ENCODE results near the gene NHSL2. TPM values are rescaled to one million over a fixed set of nuclear protein-coding genes. Genes with fewer than 3 reads are reported as not detected.

Gene NHSL2
- total RNA-seq, 1 donor from 2014 or later, result not detected

- H3K4me3 ChIP-seq (ENCODE audit: low read depth, low read length), result no peak overlapping the region
- TF ChIP-seq, protein P1, sequence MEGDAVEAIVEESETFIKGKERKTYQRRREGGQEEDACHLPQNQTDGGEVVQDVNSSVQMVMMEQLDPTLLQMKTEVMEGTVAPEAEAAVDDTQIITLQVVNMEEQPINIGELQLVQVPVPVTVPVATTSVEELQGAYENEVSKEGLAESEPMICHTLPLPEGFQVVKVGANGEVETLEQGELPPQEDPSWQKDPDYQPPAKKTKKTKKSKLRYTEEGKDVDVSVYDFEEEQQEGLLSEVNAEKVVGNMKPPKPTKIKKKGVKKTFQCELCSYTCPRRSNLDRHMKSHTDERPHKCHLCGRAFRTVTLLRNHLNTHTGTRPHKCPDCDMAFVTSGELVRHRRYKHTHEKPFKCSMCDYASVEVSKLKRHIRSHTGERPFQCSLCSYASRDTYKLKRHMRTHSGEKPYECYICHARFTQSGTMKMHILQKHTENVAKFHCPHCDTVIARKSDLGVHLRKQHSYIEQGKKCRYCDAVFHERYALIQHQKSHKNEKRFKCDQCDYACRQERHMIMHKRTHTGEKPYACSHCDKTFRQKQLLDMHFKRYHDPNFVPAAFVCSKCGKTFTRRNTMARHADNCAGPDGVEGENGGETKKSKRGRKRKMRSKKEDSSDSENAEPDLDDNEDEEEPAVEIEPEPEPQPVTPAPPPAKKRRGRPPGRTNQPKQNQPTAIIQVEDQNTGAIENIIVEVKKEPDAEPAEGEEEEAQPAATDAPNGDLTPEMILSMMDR (IDR thresholded peaks at IDR 0.05; ENCODE audit: insufficient read depth, low read length, severe bottlenecking), result no peak
- no peaks in the 10 kb centered on the region for H3K27me3 ChIP-seq (ENCODE audit: control insufficient read depth, insufficient read depth, low read length)
- no peak for DNase-seq (ENCODE audit: low read depth)
- H3K36me3 ChIP-seq (ENCODE audit: control insufficient read depth, insufficient read depth, low read length), result no peaks in the 10 kb centered on the region
- FAIRE-seq, result no peak
Measured at GRCh38 chrX:72027024-72027913, 116.6 kb downstream of the NHSL2 start.

DNA sequence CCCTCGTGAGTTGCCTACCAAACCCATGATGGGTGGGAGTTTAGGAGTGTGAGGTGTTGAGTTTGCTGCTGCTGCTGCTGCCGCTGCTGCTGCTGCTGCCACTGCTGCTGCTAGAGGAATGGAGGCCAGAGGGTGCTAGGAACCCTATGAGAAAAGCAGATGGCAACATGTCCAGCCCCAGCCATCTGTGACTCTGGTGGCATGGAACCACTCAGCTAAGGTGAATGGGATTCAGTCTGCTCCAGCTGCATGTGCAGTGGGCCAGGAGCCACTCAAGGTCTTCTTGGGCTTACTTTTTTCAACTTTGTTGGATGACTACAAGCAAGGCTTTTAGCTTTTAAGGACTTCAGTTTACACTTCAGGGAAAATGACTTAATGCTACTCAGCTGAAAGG, 117.3 kb downstream of the NHSL2 start:
- no peak for FAIRE-seq
- no peaks in the 10 kb centered on the region for H3K27me3 ChIP-seq (ENCODE audit: control insufficient read depth, insufficient read depth, low read length)
- no peak overlapping the region for H3K4me3 ChIP-seq (ENCODE audit: low read depth, low read length)
- H3K36me3 ChIP-seq (ENCODE audit: control insufficient read depth, insufficient read depth, low read length), result no peaks in the 10 kb centered on the region
- TF ChIP-seq, protein P1 (IDR thresholded peaks at IDR 0.05; ENCODE audit: insufficient read depth, low read length, severe bottlenecking), result no peak
- no peak for DNase-seq (ENCODE audit: low read depth)

DNA sequence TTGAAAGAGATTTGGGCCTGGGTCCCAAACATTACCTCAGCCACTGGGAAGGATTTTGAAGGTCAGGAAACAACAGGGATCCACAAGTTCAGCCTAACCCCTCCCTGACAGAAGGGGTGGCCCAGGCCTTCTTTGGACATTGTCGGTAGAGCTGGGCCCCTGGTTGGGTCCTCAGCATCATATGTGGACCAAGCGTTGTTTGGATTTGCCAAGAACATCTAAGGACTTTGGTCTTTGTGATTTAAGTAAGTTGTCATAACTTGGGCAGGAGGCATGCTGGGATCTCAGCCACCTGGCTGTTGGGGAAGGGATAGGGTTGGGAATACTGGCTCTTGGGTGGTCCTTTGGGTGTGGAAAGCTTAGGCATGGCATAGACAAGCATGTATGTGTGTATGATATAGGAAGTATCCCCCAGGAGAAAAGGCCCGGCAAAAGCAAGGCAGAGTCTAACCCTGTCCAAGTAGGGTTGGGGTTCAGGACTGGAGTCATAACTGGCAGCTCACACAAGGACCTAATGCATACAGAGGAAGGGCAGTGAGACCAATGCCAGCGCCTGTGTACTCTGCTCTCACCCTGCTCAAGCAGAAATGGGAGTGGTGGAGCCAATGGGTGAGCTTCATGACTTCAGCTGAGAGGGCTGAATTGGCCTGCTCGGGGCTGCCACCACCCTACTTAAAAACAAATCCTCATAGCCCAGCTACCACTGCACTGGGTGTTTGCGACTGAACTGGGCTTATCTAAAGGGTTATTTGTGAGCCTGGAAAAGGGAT, 118.2 kb downstream of the NHSL2 start:
- Histone ChIP-seq H3K4me3 (ENCODE audit: low read depth, low read length) (no peak overlapping the region), H3K27me3 (ENCODE audit: control insufficient read depth, insufficient read depth, low read length) (no peaks in the 10 kb centered on the region), H3K36me3 (ENCODE audit: control insufficient read depth, insufficient read depth, low read length) (no peaks in the 10 kb centered on the region)
- DNase-seq (ENCODE audit: low read depth) (no peak), FAIRE-seq (peak; percentile 43)
- TF ChIP-seq, protein P1 (IDR thresholded peaks at IDR 0.05; ENCODE audit: insufficient read depth, low read length, severe bottlenecking), result no peak

- TF ChIP-seq, protein P1 (IDR thresholded peaks at IDR 0.05; ENCODE audit: insufficient read depth, low read length, severe bottlenecking), result no peak
- H3K27me3 ChIP-seq (ENCODE audit: control insufficient read depth, insufficient read depth, low read length), result no peaks in the 10 kb centered on the region
- no peaks in the 10 kb centered on the region for H3K36me3 ChIP-seq (ENCODE audit: control insufficient read depth, insufficient read depth, low read length)
- H3K4me3 ChIP-seq (ENCODE audit: low read depth, low read length), result no peak overlapping the region
- peak; percentile 13 for FAIRE-seq
- peak; percentile 82 for DNase-seq (ENCODE audit: low read depth)
Measured at GRCh38 chrX:72029483-72030411, 119.1 kb downstream of the NHSL2 start.

DNA sequence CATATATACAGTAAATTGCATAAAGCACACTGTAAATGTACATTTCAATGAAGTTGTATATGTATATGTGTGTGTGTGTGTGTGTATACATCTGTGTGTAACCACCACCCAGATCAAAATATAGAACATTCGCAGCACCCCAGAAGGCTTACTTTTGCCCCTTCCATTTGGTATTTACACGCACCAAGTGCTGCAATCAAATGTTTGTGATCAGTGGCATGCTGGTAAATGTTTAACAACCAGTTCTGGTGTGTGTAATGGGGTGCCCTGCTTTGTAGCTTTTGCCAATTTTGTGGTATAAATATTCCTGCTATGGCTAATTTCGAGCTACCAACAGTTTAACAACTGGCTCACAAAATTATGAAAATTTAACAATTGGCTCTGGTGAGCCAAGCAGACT, 119.8 kb downstream of the NHSL2 start:
- H3K4me3 ChIP-seq (ENCODE audit: low read depth, low read length), result no peak overlapping the region
- no peaks in the 10 kb centered on the region for H3K36me3 ChIP-seq (ENCODE audit: control insufficient read depth, insufficient read depth, low read length)
- TF ChIP-seq, protein P1 (IDR thresholded peaks at IDR 0.05; ENCODE audit: insufficient read depth, low read length, severe bottlenecking), result no peak
- no peaks in the 10 kb centered on the region for H3K27me3 ChIP-seq (ENCODE audit: control insufficient read depth, insufficient read depth, low read length)
- DNase-seq (ENCODE audit: low read depth) (no peak), FAIRE-seq (no peak)
